HUES6 (cell line): ENCODE data around the gene ZNF134.

ENCODE experiments used
- H3K27ac ChIP-seq: 2 replicates; pipeline ENCODE4 v1.7.0; 2013; ENCODE audit warnings: low read depth, mild to moderate bottlenecking, low read length, inconsistent platforms
- H3K27me3 ChIP-seq: 2 replicates; pipeline ENCODE4 v1.6.1; 2013; ENCODE audit warnings: low read length; ENCODE audit not compliant: control insufficient read depth, insufficient read depth
- H3K36me3 ChIP-seq: 2 replicates; pipeline ENCODE4 v1.6.1; 2013; ENCODE audit warnings: low read length; ENCODE audit not compliant: control insufficient read depth, insufficient read depth
- H3K4me1 ChIP-seq: 2 replicates; pipeline ENCODE4 v1.6.1; 2013; ENCODE audit warnings: low read length; ENCODE audit not compliant: control insufficient read depth, insufficient read depth
- H3K4me3 ChIP-seq: 2 replicates; pipeline ENCODE4 v1.5.1; 2013; ENCODE audit warnings: low read depth, low read length
- H3K9ac ChIP-seq: one replicate; pipeline ENCODE4 v1.6.1; 2013; ENCODE audit warnings: mild to moderate bottlenecking, low read length
- H3K9me3 ChIP-seq: 2 replicates; pipeline ENCODE4 v1.6.1; 2013; ENCODE audit warnings: low read depth, low read length; ENCODE audit not compliant: control insufficient read depth, insufficient read depth

The ZNF134 gene

DNA sequence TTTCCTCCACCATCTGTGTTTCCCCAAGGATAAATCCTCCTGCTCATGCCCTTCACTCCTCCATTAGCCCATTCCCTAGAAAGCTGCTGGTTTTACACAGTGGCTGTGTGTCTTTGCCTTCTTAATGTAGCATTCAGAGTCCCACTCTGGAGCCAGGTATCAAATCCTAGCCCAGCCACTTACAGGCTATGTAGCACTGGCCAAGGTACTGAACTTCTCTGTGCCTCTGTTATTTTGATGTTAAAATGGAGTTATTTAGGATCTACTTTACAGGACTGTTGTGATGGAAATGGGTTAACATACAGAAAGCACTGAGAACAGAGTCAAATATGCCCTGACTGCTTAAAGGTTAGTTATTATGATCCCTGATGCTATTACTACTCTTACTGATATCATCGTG is 53.2 kb downstream of the ZNF134 start:
- peaks cover 49% of the 10 kb centered on the region for H3K27me3 ChIP-seq
- no peak overlapping the region for H3K9ac ChIP-seq
- H3K9me3 ChIP-seq = no peaks in the 10 kb centered on the region
- H3K27ac ChIP-seq = no peak overlapping the region
- peaks cover 10% of the 10 kb centered on the region for H3K4me1 ChIP-seq
- no peak overlapping the region for H3K4me3 ChIP-seq
- H3K36me3 ChIP-seq = no peaks in the 10 kb centered on the region

- Histone ChIP-seq H3K4me1 (peaks cover 10% of the 10 kb centered on the region), H3K36me3 (no peaks in the 10 kb centered on the region), H3K27me3 (peaks cover 42% of the 10 kb centered on the region), H3K4me3 (no peak within 1 kb of the TSS), H3K9me3 (no peaks in the 10 kb centered on the region), H3K27ac (no peak within 1 kb of the TSS), H3K9ac (no peak within 1 kb of the TSS)
Observed at GRCh38 chr19:57668635-57669034, 54.6 kb downstream of the ZNF134 start, which contains the start of gene ZSCAN4. ZSCAN4 (plus strand) TSS chr19:57668935; CDS start chr19:57676146, 7,211 bp downstream.

DNA sequence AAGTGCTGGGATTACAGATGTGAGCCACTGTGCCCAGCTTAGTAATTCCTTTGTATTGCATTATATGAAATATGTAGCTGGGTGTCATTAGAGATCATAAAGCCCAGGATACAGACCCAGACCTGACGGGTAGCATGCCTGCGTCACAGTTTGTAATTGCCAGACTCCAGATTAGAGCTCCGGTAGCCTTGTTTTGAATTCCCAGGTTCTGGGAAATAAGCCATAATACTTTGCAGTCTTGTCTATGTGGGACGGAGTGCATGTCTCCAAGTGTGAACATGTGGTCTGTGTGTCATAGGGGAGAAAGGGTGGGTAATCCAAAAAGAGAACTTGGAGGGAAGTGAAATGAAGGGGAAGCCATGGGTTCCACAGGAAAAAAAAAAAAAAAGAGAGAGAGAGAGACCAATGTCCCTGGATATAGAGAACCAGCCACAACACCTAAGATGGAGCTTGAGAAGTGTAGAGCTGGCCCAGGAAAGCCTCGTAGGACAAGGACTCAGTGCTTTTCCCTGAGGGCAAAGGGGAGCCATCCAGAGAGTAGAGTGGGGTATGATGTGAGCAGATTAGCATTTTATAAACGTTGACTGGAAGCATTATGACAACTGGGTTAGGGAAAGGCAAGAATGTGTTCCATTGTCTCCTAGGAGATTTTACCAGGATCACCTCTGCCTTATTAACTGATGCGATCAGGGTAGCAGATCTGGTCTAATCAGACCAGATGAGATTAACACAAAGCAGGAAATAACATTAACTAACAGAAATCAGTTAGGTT is 57.3 kb downstream of the ZNF134 start:
- Histone ChIP-seq H3K4me1 (peaks cover 3% of the 10 kb centered on the region; the same call in 1 of the 2 replicates), H3K27ac (no peak overlapping the region), H3K4me3 (no peak overlapping the region), H3K9ac (no peak overlapping the region), H3K9me3 (no peaks in the 10 kb centered on the region), H3K36me3 (no peaks in the 10 kb centered on the region), H3K27me3 (peaks cover 19% of the 10 kb centered on the region; the same call in 1 of the 2 replicates)

DNA sequence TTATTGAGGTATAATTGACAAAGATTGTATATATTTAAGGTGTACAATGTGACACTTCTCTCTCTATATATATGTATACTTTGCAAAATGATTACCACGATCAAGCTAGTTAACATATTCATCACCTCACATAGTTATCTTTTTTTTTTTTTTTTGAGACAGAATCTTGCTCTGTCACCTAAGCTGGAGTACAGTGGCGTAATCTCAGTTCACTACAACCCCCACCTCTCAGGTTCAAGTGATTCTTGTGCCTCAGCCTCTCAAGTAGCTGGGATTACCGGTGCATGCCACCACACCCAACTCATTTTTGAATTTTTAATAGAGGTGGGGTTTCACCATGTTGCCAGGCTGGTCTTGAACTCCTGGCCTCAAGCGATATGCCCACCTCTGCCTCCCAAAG is 58.4 kb downstream of the ZNF134 start:
- H3K4me3 ChIP-seq = no peak overlapping the region
- no peak overlapping the region for H3K9ac ChIP-seq
- H3K4me1 ChIP-seq = peaks cover 1% of the 10 kb centered on the region; the same call in 1 of the 2 replicates
- H3K27me3 ChIP-seq = peaks cover 29% of the 10 kb centered on the region
- H3K27ac ChIP-seq = no peak overlapping the region
- no peaks in the 10 kb centered on the region for H3K36me3 ChIP-seq
- H3K9me3 ChIP-seq = no peaks in the 10 kb centered on the region
